Right atrium auricular region (tissue), 2 donors: ENCODE measurements around the gene PTGES2. TPM values are rescaled to one million over a fixed set of nuclear protein-coding genes. Genes with fewer than 3 reads are reported as not detected.

Experiments
- DNase-seq: peaks from one replicate; pipeline ENCODE4 v3.0.0-alpha.2; 2019; ENCODE audit warnings: low spot score
- H3K27ac ChIP-seq, 2 donors: fragments of 200-600 bp; sonication (generic); 1 replicate in 1 of 2; 2 replicates in 1 of 2; pipeline ENCODE4 v1.5.1; 2016 to 2019
- H3K27me3 ChIP-seq, 2 donors: fragments of 200-600 bp; sonication (generic); one replicate each; pipeline versions ENCODE4 v1.5.1 to v1.6.0; 2017 to 2019
- H3K36me3 ChIP-seq: fragments of 200-600 bp; sonication (generic); one replicate; pipeline ENCODE4 v1.5.1; 2016
- H3K4me1 ChIP-seq, 2 donors: fragments of 200-600 bp; sonication (generic); one replicate each; pipeline versions ENCODE4 v1.5.1 to v1.6.0; 2017 to 2019
- H3K4me3 ChIP-seq, 2 donors: fragments of 200-600 bp; sonication (generic); 1 replicate in 1 of 2; 2 replicates in 1 of 2; pipeline ENCODE4 v1.5.1; 2017 to 2019; ENCODE audit warnings: mild to moderate bottlenecking in 1 of 2, moderate library complexity in 1 of 2
- H3K9me3 ChIP-seq, 2 donors: fragments of 200-600 bp; sonication (generic); one replicate each; pipeline ENCODE4 v1.5.1; 2019
- CTCF ChIP-seq, 2 donors: fragments of 200-600 bp; sonication (generic); IDR thresholded peaks; one replicate each; pipeline ENCODE4 v1.5.1; 2019; ENCODE audit warnings: antibody characterized with exemption in 2 of 2
- total RNA-seq, 2 donors: library from RNA; depleted of rRNA; stranded (reverse); fragments of >200 nt; gene quantifications; one replicate each; pipeline ENCODE4 v1.1.0, GENCODE V29; 2016

The PTGES2 gene
- total RNA-seq, 2 donors from 2014 or later = 114 to 118 TPM

GRCh38 chr9:128151309-128152132, 24.0 kb upstream of the PTGES2 start:
- Histone ChIP-seq H3K27me3 (no peaks in the 10 kb centered on the region), H3K36me3 (no peaks in the 10 kb centered on the region), H3K9me3 (no peaks in the 10 kb centered on the region), H3K4me3 (no peak overlapping the region), H3K4me1 (peaks cover 0 to 8% of the 10 kb centered on the region in 2 donors), H3K27ac (no peak overlapping the region)
- no peak for TF ChIP-seq CTCF (IDR thresholded peaks at IDR 0.05)
- DNase-seq = no peak

- Histone ChIP-seq H3K4me3 (no peak overlapping the region), H3K27me3 (no peaks in the 10 kb centered on the region), H3K9me3 (no peaks in the 10 kb centered on the region), H3K27ac (no peak overlapping the region), H3K36me3 (no peaks in the 10 kb centered on the region), H3K4me1 (peaks cover 0 to 8% of the 10 kb centered on the region in 2 donors)
- TF ChIP-seq CTCF (IDR thresholded peaks at IDR 0.05) = no peak
- DNase-seq = no peak
Measured at GRCh38 chr9:128150594-128151308, 23.2 kb upstream of the PTGES2 start.

- no peaks in the 10 kb centered on the region for H3K9me3 ChIP-seq
- TF ChIP-seq CTCF (IDR thresholded peaks at IDR 0.05) = no peak
- no peak for DNase-seq
- no peaks in the 10 kb centered on the region for H3K27me3 ChIP-seq
- no peaks in the 10 kb centered on the region for H3K36me3 ChIP-seq
- H3K4me1 ChIP-seq = peaks cover 0 to 8% of the 10 kb centered on the region in 2 donors
- H3K4me3 ChIP-seq = no peak overlapping the region
- no peak overlapping the region for H3K27ac ChIP-seq
Measured at GRCh38 chr9:128149951-128150593, 22.5 kb upstream of the PTGES2 start.

GRCh38 chr9:128149001-128149701, 21.6 kb upstream of the PTGES2 start, which contains the start of gene LCN2:
LCN2 (plus strand) TSS chr9:128149453; CDS start chr9:128149526, 73 bp downstream.
- no peaks in the 10 kb centered on the region for H3K9me3 ChIP-seq
- no peaks in the 10 kb centered on the region for H3K36me3 ChIP-seq
- DNase-seq = no peak
- H3K4me3 ChIP-seq = no peak within 1 kb of the TSS
- peaks cover 0 to 8% of the 10 kb centered on the region in 2 donors for H3K4me1 ChIP-seq
- TF ChIP-seq CTCF (IDR thresholded peaks at IDR 0.05) = no peak
- H3K27ac ChIP-seq = no peak within 1 kb of the TSS
- no peaks in the 10 kb centered on the region for H3K27me3 ChIP-seq

- no peak for DNase-seq
- no peaks in the 10 kb centered on the region for H3K27me3 ChIP-seq
- H3K4me1 ChIP-seq = peaks cover 0 to 8% of the 10 kb centered on the region in 2 donors
- no peak for TF ChIP-seq CTCF (IDR thresholded peaks at IDR 0.05)
- no peaks in the 10 kb centered on the region for H3K36me3 ChIP-seq
- no peaks in the 10 kb centered on the region for H3K9me3 ChIP-seq
- no peak overlapping the region for H3K27ac ChIP-seq
- H3K4me3 ChIP-seq = no peak overlapping the region
Measured at GRCh38 chr9:128148509-128149000, 21.0 kb upstream of the PTGES2 start.
